Fibroblast of lung (primary cell): ENCODE data around the gene ZNF221. TPM values are rescaled to one million over a fixed set of nuclear protein-coding genes. Genes with fewer than 3 reads are reported as not detected.

ENCODE experiments used
- DNase-seq, 2 donors: peaks; one replicate each; pipeline versions ENCODE4 v3.0.0 to v3.0.0-alpha.2; 2010; ENCODE audit warnings: low read depth in 2 of 2
- H2AFZ ChIP-seq: 2 replicates; pipeline ENCODE4 v1.5.1; 2012; ENCODE audit warnings: low read length, control low read depth, inconsistent platforms
- H3K27ac ChIP-seq: 2 replicates; pipeline ENCODE4 v1.5.1; 2011; ENCODE audit warnings: low read length, control low read depth; ENCODE audit not compliant: insufficient read depth
- H3K27me3 ChIP-seq: 2 replicates; pipeline ENCODE4 v1.5.1; 2011; ENCODE audit warnings: mild to moderate bottlenecking, low read length; ENCODE audit not compliant: control insufficient read depth, insufficient read depth
- H3K36me3 ChIP-seq: 2 replicates; pipeline ENCODE4 v1.5.1; 2011; ENCODE audit warnings: low read length; ENCODE audit not compliant: control insufficient read depth, insufficient read depth
- H3K4me1 ChIP-seq: 2 replicates; pipeline ENCODE4 v1.5.1; 2011; ENCODE audit warnings: low read length; ENCODE audit not compliant: control insufficient read depth, insufficient read depth; ENCODE audit errors: extremely low read depth
- H3K4me2 ChIP-seq: 2 replicates; pipeline ENCODE4 v1.5.1; 2011; ENCODE audit warnings: low read length, control low read depth; ENCODE audit not compliant: insufficient read depth; ENCODE audit errors: extremely low read depth
- H3K4me3 ChIP-seq, 4 experiments: fragments of 200-600 bp in 1 of 4; sonication (generic) in 1 of 4; replicated peaks in 1 of 4; 2 replicates each; pipeline ENCODE4 v1.5.1; 2011 to 2016; ENCODE audit warnings: low read length in 4 of 4, low read depth in 3 of 4, mild to moderate bottlenecking in 3 of 4, control low read depth in 2 of 4, inconsistent platforms in 1 of 4, mixed read lengths in 1 of 4; ENCODE audit not compliant: insufficient read depth in 1 of 4; ENCODE audit errors: control extremely low read depth in 1 of 4
- H3K79me2 ChIP-seq: 2 replicates; pipeline ENCODE4 v1.5.1; 2012; ENCODE audit warnings: mild to moderate bottlenecking, low read length, inconsistent platforms; ENCODE audit not compliant: control insufficient read depth, insufficient read depth
- H3K9ac ChIP-seq: 2 replicates; pipeline ENCODE4 v1.5.1; 2011; ENCODE audit warnings: mild to moderate bottlenecking, low read length, control low read depth; ENCODE audit not compliant: insufficient read depth
- H3K9me3 ChIP-seq: 2 replicates; pipeline ENCODE4 v1.5.1; 2012; ENCODE audit warnings: low read depth, low read length; ENCODE audit not compliant: control insufficient read depth, insufficient read depth
- H4K20me1 ChIP-seq: 2 replicates; pipeline ENCODE4 v1.5.1; 2011; ENCODE audit warnings: low read length; ENCODE audit not compliant: control insufficient read depth, insufficient read depth; ENCODE audit errors: extremely low read depth
- CTCF ChIP-seq, 2 donors: IDR thresholded peaks in 1 of 2; conservative IDR thresholded peaks in 1 of 2; 1 replicate in 1 of 2; 2 replicates in 1 of 2; pipeline ENCODE4 v1.5.1; 2011 to 2012; ENCODE audit warnings: low read length in 2 of 2, control low read depth in 1 of 2, inconsistent platforms in 1 of 2, low read depth in 1 of 2, mild to moderate bottlenecking in 1 of 2
- EZH2 ChIP-seq: IDR thresholded peaks from 2 replicates; pipeline ENCODE4 v1.5.1; 2012; ENCODE audit warnings: low read length, control low read depth, mild to moderate bottlenecking; ENCODE audit errors: missing control alignments
- polyA plus RNA-seq, 2 donors: library from polyadenylated mRNA; depleted of rRNA in 1 of 2; stranded (reverse) in 1 of 2; unstranded in 1 of 2; fragments of >200 nt; gene quantifications; 2 replicates each; pipeline ENCODE4 v1.2.1, GENCODE V29; 2011 to 2012; ENCODE audit warnings: missing spikeins in 1 of 2
- total RNA-seq: library from RNA; depleted of rRNA; stranded (reverse); fragments of >200 nt; gene quantifications from 2 replicates; pipeline ENCODE4 v1.2.1, GENCODE V29; 2014

The ZNF221 gene
- total and polyA plus RNA-seq, 2 donors (not counting 1 experiment from before 2014, with no cell fraction given), result 2.4 to 15.2 TPM

- Histone ChIP-seq H4K20me1 (no peaks in the 10 kb centered on the region), H3K79me2 (no peaks in the 10 kb centered on the region), H3K9me3 (peaks cover 7% of the 10 kb centered on the region), H3K4me3 (no peak overlapping the region), H3K4me1 (no peaks in the 10 kb centered on the region), H2AFZ (no peak overlapping the region), H3K9ac (no peak overlapping the region), H3K4me2 (no peak overlapping the region), H3K27ac (no peak overlapping the region), H3K27me3 (no peaks in the 10 kb centered on the region), H3K36me3 (peaks cover 10% of the 10 kb centered on the region)
- DNase-seq, result no peak
- TF ChIP-seq EZH2 (no peak), CTCF (conservative IDR thresholded peaks at IDR 0.05 in 1 of 2, IDR thresholded peaks at IDR 0.05 in 1 of 2; ENCODE audit: low read depth in 1 of 2, low read length in 2 of 2) (no peak)
Measured at GRCh38 chr19:43910884-43911283, 40.1 kb upstream of the ZNF221 start.

GRCh38 chr19:43913383-43913782, 37.6 kb upstream of the ZNF221 start:
- Histone ChIP-seq H3K4me1 (no peaks in the 10 kb centered on the region), H3K9me3 (peaks cover 7% of the 10 kb centered on the region), H3K4me2 (no peak overlapping the region), H3K9ac (no peak overlapping the region), H2AFZ (no peak overlapping the region), H3K27ac (no peak overlapping the region), H3K79me2 (no peaks in the 10 kb centered on the region), H3K27me3 (no peaks in the 10 kb centered on the region), H4K20me1 (no peaks in the 10 kb centered on the region), H3K36me3 (peaks cover 10% of the 10 kb centered on the region), H3K4me3 (no peak overlapping the region)
- TF ChIP-seq EZH2 (no peak), CTCF (conservative IDR thresholded peaks at IDR 0.05 in 1 of 2, IDR thresholded peaks at IDR 0.05 in 1 of 2; ENCODE audit: low read depth in 1 of 2, low read length in 2 of 2) (no peak)
- DNase-seq, result peak in 1 of 2 donors; percentile 10

- H3K27me3 ChIP-seq, result no peaks in the 10 kb centered on the region
- TF ChIP-seq CTCF (conservative IDR thresholded peaks at IDR 0.05 in 1 of 2, IDR thresholded peaks at IDR 0.05 in 1 of 2; ENCODE audit: low read depth in 1 of 2, low read length in 2 of 2), result no peak
- no peak for TF ChIP-seq EZH2
- peaks cover 7% of the 10 kb centered on the region for H3K9me3 ChIP-seq
- no peaks in the 10 kb centered on the region for H3K4me1 ChIP-seq
- H3K79me2 ChIP-seq, result no peaks in the 10 kb centered on the region
- no peak overlapping the region for H3K4me3 ChIP-seq
- no peak overlapping the region for H3K9ac ChIP-seq
- no peak overlapping the region for H2AFZ ChIP-seq
- DNase-seq, result peak in 1 of 2 donors; percentile 15
- peaks cover 10% of the 10 kb centered on the region for H3K36me3 ChIP-seq
- no peak overlapping the region for H3K27ac ChIP-seq
- no peak overlapping the region for H3K4me2 ChIP-seq
- no peaks in the 10 kb centered on the region for H4K20me1 ChIP-seq
Measured at GRCh38 chr19:43914051-43914450, 37.0 kb upstream of the ZNF221 start.
